GM21360 (cell line): ENCODE results near the gene SDCBP2.
"Not testable (repeated sequence)": the region's sequence is repeated elsewhere in the genome, so short reads cannot be mapped to it uniquely, and the experiment has no call there.

Experiments
- ATAC-seq: cut with Tn5 transposase; IDR thresholded peaks from one replicate; pipeline ENCODE4 v1.9.1; 2021; ENCODE audit warnings: mild to moderate bottlenecking, moderate library complexity; ENCODE audit not compliant: unreplicated experiment

Gene SDCBP2

GRCh38 chr20:1360094-1360846 lies 31.3 kb upstream of the SDCBP2 start:
- ATAC-seq, result no peak

GRCh38 chr20:1357921-1358671 lies 29.2 kb upstream of the SDCBP2 start:
- no peak for ATAC-seq

GRCh38 chr20:1353956-1354355 lies 25.0 kb upstream of the SDCBP2 start:
- ATAC-seq, result no peak

GRCh38 chr20:1346315-1346969 lies 17.5 kb upstream of the SDCBP2 start:
- ATAC-seq, result no peak

DNA sequence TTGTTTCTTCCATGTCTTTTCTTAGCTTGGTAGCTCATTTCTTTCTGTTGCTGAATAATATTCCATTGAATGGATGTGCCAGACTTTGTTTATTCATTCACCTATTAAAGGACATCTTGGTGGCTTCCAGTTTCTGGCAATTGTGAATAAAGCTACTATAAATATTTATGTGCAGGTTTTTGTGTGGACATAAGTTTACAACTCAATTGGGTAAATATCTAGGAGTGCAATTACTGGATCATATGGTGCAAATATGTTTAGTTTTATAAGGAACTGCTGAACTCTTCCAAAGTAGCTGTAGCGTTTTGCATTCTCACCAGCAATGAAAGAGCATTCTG lies 16.8 kb upstream of the SDCBP2 start:
- ATAC-seq, result no peak

DNA sequence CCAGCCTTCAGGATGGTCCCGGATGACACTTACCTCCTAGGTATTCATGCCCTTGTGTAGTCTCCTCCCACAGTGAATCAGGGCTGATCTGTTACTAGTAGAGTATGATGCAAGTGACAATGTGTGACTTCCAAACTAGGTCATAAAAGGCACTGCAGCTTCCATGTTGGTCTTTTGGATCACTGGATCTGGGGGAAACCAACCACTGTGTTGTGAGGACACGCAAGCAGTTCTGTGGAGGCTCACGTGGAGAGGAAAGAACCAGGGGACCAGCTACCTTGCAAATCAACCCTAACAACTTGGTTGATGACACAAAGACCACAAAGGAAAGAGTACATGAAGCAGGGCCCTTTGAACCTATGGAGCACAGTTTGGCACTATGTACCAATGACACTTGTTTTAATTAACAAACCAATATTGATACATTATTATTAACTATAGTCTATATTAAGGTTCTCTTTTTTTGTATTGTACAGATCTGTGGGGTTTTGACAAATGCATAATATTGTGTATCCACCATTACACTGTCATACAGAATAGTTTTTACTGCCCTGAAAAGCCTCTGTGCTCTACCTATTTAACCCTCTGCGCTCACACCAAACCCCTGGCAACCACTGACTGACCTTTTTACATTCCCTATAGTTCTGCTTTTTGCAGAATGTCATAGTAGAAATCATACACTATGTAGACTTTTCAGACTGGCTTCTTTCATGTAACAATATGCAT lies 16.3 kb upstream of the SDCBP2 start:
- ATAC-seq, result no peak

- not testable (repeated sequence) for ATAC-seq
Observed at GRCh38 chr20:1343446-1344124, 14.6 kb upstream of the SDCBP2 start.

GRCh38 chr20:1341561-1342265 lies 12.8 kb upstream of the SDCBP2 start:
- no peak for ATAC-seq

DNA sequence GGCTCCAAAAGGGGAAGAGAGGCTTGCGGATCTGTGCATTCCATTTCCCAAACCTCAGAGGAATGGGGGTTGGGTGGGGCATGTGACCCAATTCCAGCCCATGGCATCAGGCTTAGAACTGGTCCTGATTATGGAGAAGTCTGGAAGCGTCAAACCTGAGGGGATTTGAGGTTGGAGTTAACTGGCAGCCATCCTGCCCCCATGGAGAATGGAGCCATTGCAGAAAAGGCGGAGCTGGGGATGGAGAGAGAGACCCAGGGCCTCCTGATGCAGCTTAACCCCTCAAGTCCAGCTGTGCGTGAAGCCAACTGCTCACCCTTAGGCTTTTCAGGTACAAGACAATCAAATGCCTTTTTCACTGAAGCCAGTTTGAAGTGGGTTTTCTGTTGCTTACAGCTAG lies 9.9 kb upstream of the SDCBP2 start:
- ATAC-seq, result no peak

DNA sequence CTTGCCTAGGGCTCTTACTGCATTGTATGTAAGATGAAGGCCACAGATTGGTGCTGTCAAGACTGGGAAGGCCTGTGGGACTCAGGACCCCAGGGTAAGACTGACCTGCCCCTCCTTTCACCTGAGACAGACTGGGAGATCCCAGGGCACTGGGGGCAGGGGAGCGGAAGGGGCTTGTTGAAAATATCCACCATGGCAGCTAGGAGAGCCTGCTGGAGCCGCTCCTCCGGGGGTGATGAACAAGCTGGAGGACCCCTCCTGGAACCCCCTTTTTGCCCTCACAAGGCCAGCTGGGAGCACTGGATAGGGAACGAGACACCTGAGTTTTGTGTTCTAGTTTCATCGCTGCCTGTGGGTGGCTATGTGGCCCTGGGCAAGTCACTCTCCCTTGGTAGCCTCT lies 9.2 kb upstream of the SDCBP2 start:
- no peak for ATAC-seq

- no peak for ATAC-seq
Observed at GRCh38 chr20:1337441-1337840, 8.5 kb upstream of the SDCBP2 start.

- ATAC-seq, result no peak
Observed at GRCh38 chr20:1336699-1337367, 7.9 kb upstream of the SDCBP2 start.

GRCh38 chr20:1335961-1336698 lies 7.2 kb upstream of the SDCBP2 start:
- ATAC-seq, result no peak

- no peak for ATAC-seq
Observed at GRCh38 chr20:1334761-1335160, 5.8 kb upstream of the SDCBP2 start.

GRCh38 chr20:1334370-1334731 lies 5.4 kb upstream of the SDCBP2 start:
- no peak for ATAC-seq

GRCh38 chr20:1333462-1334369 lies 4.8 kb upstream of the SDCBP2 start:
- ATAC-seq, result no peak

DNA sequence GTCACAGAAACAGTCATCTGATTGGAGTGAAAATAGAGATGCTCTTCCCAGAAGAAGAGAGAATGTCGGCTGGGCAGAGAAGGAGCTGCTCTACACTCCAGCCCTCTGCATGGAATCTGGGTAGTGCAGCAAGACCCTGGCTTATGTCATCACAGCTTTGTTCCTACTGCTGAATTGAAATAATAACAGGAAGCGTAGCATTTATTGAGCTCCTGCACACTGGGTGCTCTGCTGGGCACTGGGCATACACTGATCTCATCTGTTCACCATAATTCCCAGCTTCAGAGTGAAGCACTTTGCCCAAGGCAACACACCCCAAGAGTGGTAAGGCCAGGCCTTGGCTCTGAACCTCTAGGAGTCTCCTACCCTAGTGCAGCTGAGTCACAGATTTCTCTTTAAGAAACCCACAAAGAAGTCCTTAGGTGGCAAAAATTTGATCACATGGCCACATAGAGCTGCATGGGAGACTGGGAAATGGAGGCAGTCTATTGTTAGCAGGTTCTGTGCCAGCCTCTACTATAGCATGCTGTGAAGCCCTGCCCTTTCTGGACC lies 3.9 kb upstream of the SDCBP2 start:
- no peak for ATAC-seq
